Kasumi-1 (cell line): ENCODE results near the gene CDIP1.
A peak's percentile ranks its signal among the peaks of the same experiment; 100 is the strongest.
"Not testable (repeated sequence)": the region's sequence is repeated elsewhere in the genome, so short reads cannot be mapped to it uniquely, and the experiment has no call there.

Source experiments
- DNase-seq, 2 experiments: peaks; one replicate each; lab custom pipeline; 2025; lab: John Stamatoyannopoulos, UW

The CDIP1 gene

GRCh38 chr16:4538350-4539235, at the start of gene CDIP1:
Gene CDIP1, minus strand, starts transcription at chr16:4538773. Its CDS starts 24,643 bp downstream, at chr16:4514130.
- peak; percentile 69 to 76 for DNase-seq

- no peak for DNase-seq
Measured at GRCh38 chr16:4586291-4586690, 47.7 kb upstream of the CDIP1 start.

- DNase-seq: no peak
Measured at GRCh38 chr16:4583906-4584305, 45.3 kb upstream of the CDIP1 start.

GRCh38 chr16:4580250-4580649, 41.7 kb upstream of the CDIP1 start:
- no peak for DNase-seq

GRCh38 chr16:4578961-4579530, 40.5 kb upstream of the CDIP1 start:
- DNase-seq: no peak

- DNase-seq: no peak
Measured at GRCh38 chr16:4576008-4576407, 37.4 kb upstream of the CDIP1 start.

- peak; percentile 16 to 24 for DNase-seq
Measured at GRCh38 chr16:4574919-4575705, 36.5 kb upstream of the CDIP1 start.

GRCh38 chr16:4573926-4574325, 35.4 kb upstream of the CDIP1 start:
- not testable (repeated sequence) for DNase-seq

- peak; percentile 0 to 1 for DNase-seq
Measured at GRCh38 chr16:4572715-4573114, 34.1 kb upstream of the CDIP1 start.

- peak in 1 of 2 experiments; percentile 7 for DNase-seq
Measured at GRCh38 chr16:4570688-4571321, 32.2 kb upstream of the CDIP1 start.

- no peak for DNase-seq
Measured at GRCh38 chr16:4570086-4570485, 31.5 kb upstream of the CDIP1 start.

- no peak for DNase-seq
Measured at GRCh38 chr16:4566144-4566543, 27.6 kb upstream of the CDIP1 start.

- no peak for DNase-seq
Measured at GRCh38 chr16:4564661-4565267, 26.2 kb upstream of the CDIP1 start.

- DNase-seq: no peak
Measured at GRCh38 chr16:4561596-4561995, 23.0 kb upstream of the CDIP1 start.

GRCh38 chr16:4557973-4558372, 19.4 kb upstream of the CDIP1 start:
- no peak for DNase-seq

GRCh38 chr16:4556580-4556979, 18.0 kb upstream of the CDIP1 start:
- DNase-seq: no peak

GRCh38 chr16:4556112-4556511, 17.5 kb upstream of the CDIP1 start, which contains the start of gene C16orf96:
Gene C16orf96, plus strand, starts transcription at chr16:4556340. Its CDS starts 150 bp downstream, at chr16:4556490.
- DNase-seq: no peak

- no peak for DNase-seq
Measured at GRCh38 chr16:4552541-4552940, 14.0 kb upstream of the CDIP1 start.

- no peak for DNase-seq
Measured at GRCh38 chr16:4550591-4550990, 12.0 kb upstream of the CDIP1 start.

- no peak for DNase-seq
Measured at GRCh38 chr16:4548124-4548523, 9.6 kb upstream of the CDIP1 start.

- DNase-seq: no peak
Measured at GRCh38 chr16:4544473-4544872, 5.9 kb upstream of the CDIP1 start.
